WTC11 (cell line): Measurements from ENCODE around the gene SREBF1. TPM values are rescaled to one million over a fixed set of nuclear protein-coding genes. Genes with fewer than 3 reads are reported as not detected.

Experiments used
- CTCF ChIP-seq: fragments of 200-600 bp; IDR thresholded peaks from 2 replicates; pipeline ENCODE4 v1.8.0; 2022; ENCODE audit warnings: antibody characterized with exemption
- FOXK1 ChIP-seq: sonication (generic); formaldehyde crosslinking; IDR thresholded peaks from 2 replicates; pipeline ENCODE4 v1.8.0; 2022; ENCODE audit warnings: mild to moderate bottlenecking, moderate library complexity, missing genetic modification reagents
- FOXP4 ChIP-seq: sonication (generic); formaldehyde crosslinking; IDR thresholded peaks from 2 replicates; pipeline ENCODE4 v1.8.0; 2022; ENCODE audit warnings: mild to moderate bottlenecking, missing genetic modification reagents
- GABPB1 ChIP-seq: sonication (generic); formaldehyde crosslinking; IDR thresholded peaks from 2 replicates; pipeline ENCODE4 v1.8.1; 2023; ENCODE audit warnings: mild to moderate bottlenecking, missing genetic modification reagents
- HMGA2 ChIP-seq: fragments of 250-450 bp; sonication (Bioruptor Pico); IDR thresholded peaks from 2 replicates; pipeline ENCODE4 v1.4.0; 2021; ENCODE audit warnings: mild to moderate bottlenecking, moderate library complexity
- IRF2 ChIP-seq: sonication (generic); formaldehyde crosslinking; IDR thresholded peaks from 2 replicates; pipeline ENCODE4 v1.8.0; 2022; ENCODE audit warnings: low read depth, missing genetic modification reagents, borderline replicate concordance
- MAX ChIP-seq: sonication (generic); formaldehyde crosslinking; IDR thresholded peaks from 2 replicates; pipeline ENCODE4 v1.8.0; 2022; ENCODE audit warnings: mild to moderate bottlenecking, missing genetic modification reagents
- NFATC4 ChIP-seq: fragments of 250-450 bp; sonication (Bioruptor Pico); IDR thresholded peaks from 2 replicates; pipeline ENCODE4 v1.9.0; 2021; ENCODE audit warnings: mild to moderate bottlenecking
- NFE2L1 ChIP-seq: sonication (generic); formaldehyde crosslinking; IDR thresholded peaks from 2 replicates; pipeline ENCODE4 v1.8.1; 2023; ENCODE audit warnings: missing genetic modification reagents
- NR2C2 ChIP-seq: sonication (generic); formaldehyde crosslinking; IDR thresholded peaks from 2 replicates; pipeline ENCODE4 v1.8.0; 2022; ENCODE audit warnings: mild to moderate bottlenecking, missing genetic modification reagents
- PRDM15 ChIP-seq: sonication (generic); formaldehyde crosslinking; IDR thresholded peaks from 2 replicates; pipeline ENCODE4 v1.8.0; 2022; ENCODE audit warnings: missing genetic modification reagents
- PRRX2 ChIP-seq: fragments of 250-450 bp; sonication (Bioruptor Pico); IDR thresholded peaks from 2 replicates; pipeline ENCODE4 v1.8.0; 2021; ENCODE audit warnings: mild to moderate bottlenecking
- RELA ChIP-seq: sonication (generic); formaldehyde crosslinking; IDR thresholded peaks from 2 replicates; pipeline ENCODE4 v1.8.1; 2022; ENCODE audit warnings: missing genetic modification reagents, mild to moderate bottlenecking, borderline replicate concordance
- SMAD3 ChIP-seq: sonication (generic); formaldehyde crosslinking; IDR thresholded peaks from 2 replicates; pipeline ENCODE4 v1.8.0; 2022; ENCODE audit warnings: missing genetic modification reagents, mild to moderate bottlenecking, borderline replicate concordance
- SP1 ChIP-seq: sonication (generic); formaldehyde crosslinking; conservative IDR thresholded peaks from 2 replicates; pipeline ENCODE4 v1.8.1; 2022; ENCODE audit warnings: missing genetic modification reagents
- ZMAT4 ChIP-seq: fragments of 250-450 bp; sonication (Bioruptor Pico); IDR thresholded peaks from 2 replicates; pipeline ENCODE4 v1.9.0; 2021; ENCODE audit warnings: mild to moderate bottlenecking
- ZNF121 ChIP-seq: sonication (generic); formaldehyde crosslinking; IDR thresholded peaks from 2 replicates; pipeline ENCODE4 v1.8.0; 2023; ENCODE audit warnings: missing genetic modification reagents
- ZNF219 ChIP-seq: sonication (generic); formaldehyde crosslinking; IDR thresholded peaks from 2 replicates; pipeline ENCODE4 v1.8.0; 2023; ENCODE audit warnings: missing genetic modification reagents, mild to moderate bottlenecking, borderline replicate concordance
- ZNF423 ChIP-seq: fragments of 250-450 bp; sonication (Bioruptor Pico); IDR thresholded peaks from 2 replicates; pipeline ENCODE4 v2.1.2; 2022; ENCODE audit warnings: mild to moderate bottlenecking, moderate library complexity
- ZNF671 ChIP-seq: fragments of 250-450 bp; sonication (Bioruptor Pico); IDR thresholded peaks from 2 replicates; pipeline ENCODE4 v1.8.0; 2021; ENCODE audit warnings: mild to moderate bottlenecking
- total RNA-seq: library from RNA; stranded (reverse); gene quantifications from 3 replicates; pipeline ENCODE4 v1.2.3, GENCODE V29; 2021
- TF ChIP-seq, protein P1 (sequence below): sonication (generic); formaldehyde crosslinking; IDR thresholded peaks from 2 replicates; pipeline ENCODE4 v1.8.1; 2022; ENCODE audit warnings: low read depth, missing genetic modification reagents, borderline replicate concordance
- TF ChIP-seq, protein P2 (sequence below): sonication (generic); formaldehyde crosslinking; IDR thresholded peaks from 2 replicates; pipeline ENCODE4 v1.8.0; 2022; ENCODE audit warnings: mild to moderate bottlenecking, missing genetic modification reagents
- TF ChIP-seq, protein P3 (sequence below): fragments of 250-450 bp; sonication (Bioruptor Pico); conservative IDR thresholded peaks from 2 replicates; pipeline ENCODE4 v1.9.0; 2021; ENCODE audit warnings: mild to moderate bottlenecking
- TF ChIP-seq, protein P4 (sequence below): sonication (generic); formaldehyde crosslinking; IDR thresholded peaks from 2 replicates; pipeline ENCODE4 v1.8.0; 2022; ENCODE audit warnings: mild to moderate bottlenecking, missing genetic modification reagents

The SREBF1 gene
- total RNA-seq, 1 experiment from 2014 or later: 93.7 TPM

GRCh38 chr17:17837966-17838962 is 1.5 kb upstream of the SREBF1 start (continued):
- TF ChIP-seq CTCF (no peak), ZNF671 (CRISPR knock-in tag) (peak; percentile 22; the same call in 1 of the 2 replicates), NFE2L1 (peak; percentile 4; the same call in 1 of the 2 replicates), ZNF423 (CRISPR knock-in tag) (no peak), SMAD3 (CRISPR knock-in tag) (no peak), RELA (CRISPR knock-in tag) (no peak), FOXP4 (CRISPR knock-in tag) (0 out of 2 replicates have a peak, but pooled peaks have one; percentile 28), NFATC4 (no peak), MAX (CRISPR knock-in tag) (no peak), ZMAT4 (CRISPR knock-in tag) (no peak), FOXK1 (CRISPR knock-in tag) (0 out of 2 replicates have a peak, but pooled peaks have one; percentile 15), ZNF219 (CRISPR knock-in tag) (no peak), SP1 (CRISPR knock-in tag) (0 out of 2 replicates have a peak, but pooled peaks have one; percentile 17), PRRX2 (no peak), PRDM15 (CRISPR knock-in tag) (no peak), ZNF121 (no peak), GABPB1 (CRISPR knock-in tag) (no peak), HMGA2 (no peak), IRF2 (CRISPR knock-in tag) (no peak), NR2C2 (CRISPR knock-in tag) (no peak)
- TF ChIP-seq, protein P1, sequence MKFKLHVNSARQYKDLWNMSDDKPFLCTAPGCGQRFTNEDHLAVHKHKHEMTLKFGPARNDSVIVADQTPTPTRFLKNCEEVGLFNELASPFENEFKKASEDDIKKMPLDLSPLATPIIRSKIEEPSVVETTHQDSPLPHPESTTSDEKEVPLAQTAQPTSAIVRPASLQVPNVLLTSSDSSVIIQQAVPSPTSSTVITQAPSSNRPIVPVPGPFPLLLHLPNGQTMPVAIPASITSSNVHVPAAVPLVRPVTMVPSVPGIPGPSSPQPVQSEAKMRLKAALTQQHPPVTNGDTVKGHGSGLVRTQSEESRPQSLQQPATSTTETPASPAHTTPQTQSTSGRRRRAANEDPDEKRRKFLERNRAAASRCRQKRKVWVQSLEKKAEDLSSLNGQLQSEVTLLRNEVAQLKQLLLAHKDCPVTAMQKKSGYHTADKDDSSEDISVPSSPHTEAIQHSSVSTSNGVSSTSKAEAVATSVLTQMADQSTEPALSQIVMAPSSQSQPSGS: no peak
- TF ChIP-seq, protein P2, sequence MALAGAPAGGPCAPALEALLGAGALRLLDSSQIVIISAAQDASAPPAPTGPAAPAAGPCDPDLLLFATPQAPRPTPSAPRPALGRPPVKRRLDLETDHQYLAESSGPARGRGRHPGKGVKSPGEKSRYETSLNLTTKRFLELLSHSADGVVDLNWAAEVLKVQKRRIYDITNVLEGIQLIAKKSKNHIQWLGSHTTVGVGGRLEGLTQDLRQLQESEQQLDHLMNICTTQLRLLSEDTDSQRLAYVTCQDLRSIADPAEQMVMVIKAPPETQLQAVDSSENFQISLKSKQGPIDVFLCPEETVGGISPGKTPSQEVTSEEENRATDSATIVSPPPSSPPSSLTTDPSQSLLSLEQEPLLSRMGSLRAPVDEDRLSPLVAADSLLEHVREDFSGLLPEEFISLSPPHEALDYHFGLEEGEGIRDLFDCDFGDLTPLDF: no peak
- TF ChIP-seq, protein P3, sequence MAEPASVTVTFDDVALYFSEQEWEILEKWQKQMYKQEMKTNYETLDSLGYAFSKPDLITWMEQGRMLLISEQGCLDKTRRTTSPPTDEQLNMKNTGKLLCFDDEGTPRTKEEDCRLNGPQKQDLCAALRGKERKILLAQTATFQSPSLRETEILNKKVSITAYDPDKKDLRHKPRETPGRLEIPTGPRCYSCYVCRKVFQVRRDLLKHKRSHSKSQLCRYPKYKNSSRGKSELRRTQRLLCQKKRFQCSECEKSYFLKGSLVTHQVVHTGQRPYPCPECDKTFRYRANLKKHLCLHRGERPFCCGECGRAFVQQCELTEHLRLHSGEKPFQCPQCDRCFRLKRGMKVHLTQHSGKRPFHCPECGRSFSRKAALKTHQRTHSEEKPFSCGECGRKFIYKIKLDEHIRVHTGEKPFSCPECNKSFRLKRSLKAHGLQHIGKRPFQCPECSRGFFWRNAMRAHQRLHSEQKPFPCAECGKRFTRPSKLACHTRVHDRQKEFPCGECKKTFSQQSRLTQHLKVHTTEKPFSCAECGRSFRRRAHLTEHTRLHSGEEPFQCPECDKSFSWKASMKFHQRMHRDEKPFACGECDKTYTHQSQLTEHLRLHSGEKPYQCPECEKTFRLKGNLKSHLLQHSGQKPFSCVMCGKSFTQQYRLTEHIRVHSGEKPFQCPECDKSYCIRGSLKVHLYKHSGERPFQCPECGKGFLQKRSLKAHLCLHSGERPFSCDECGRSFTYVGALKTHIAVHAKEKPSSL (CRISPR knock-in tag): no peak
- TF ChIP-seq, protein P4, sequence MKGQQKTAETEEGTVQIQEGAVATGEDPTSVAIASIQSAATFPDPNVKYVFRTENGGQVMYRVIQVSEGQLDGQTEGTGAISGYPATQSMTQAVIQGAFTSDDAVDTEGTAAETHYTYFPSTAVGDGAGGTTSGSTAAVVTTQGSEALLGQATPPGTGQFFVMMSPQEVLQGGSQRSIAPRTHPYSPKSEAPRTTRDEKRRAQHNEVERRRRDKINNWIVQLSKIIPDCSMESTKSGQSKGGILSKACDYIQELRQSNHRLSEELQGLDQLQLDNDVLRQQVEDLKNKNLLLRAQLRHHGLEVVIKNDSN (CRISPR knock-in tag): no peak
